GM18498 (cell line): ENCODE results near the gene LAMA5.

Source experiments
- ATAC-seq: cut with Tn5 transposase; IDR thresholded peaks from one replicate; pipeline ENCODE4 v1.9.1; 2021; ENCODE audit warnings: mild to moderate bottlenecking, moderate library complexity; ENCODE audit not compliant: unreplicated experiment

Gene LAMA5

GRCh38 chr20:62306414-62307187, 60.5 kb downstream of the LAMA5 start:
- no peak for ATAC-seq

DNA sequence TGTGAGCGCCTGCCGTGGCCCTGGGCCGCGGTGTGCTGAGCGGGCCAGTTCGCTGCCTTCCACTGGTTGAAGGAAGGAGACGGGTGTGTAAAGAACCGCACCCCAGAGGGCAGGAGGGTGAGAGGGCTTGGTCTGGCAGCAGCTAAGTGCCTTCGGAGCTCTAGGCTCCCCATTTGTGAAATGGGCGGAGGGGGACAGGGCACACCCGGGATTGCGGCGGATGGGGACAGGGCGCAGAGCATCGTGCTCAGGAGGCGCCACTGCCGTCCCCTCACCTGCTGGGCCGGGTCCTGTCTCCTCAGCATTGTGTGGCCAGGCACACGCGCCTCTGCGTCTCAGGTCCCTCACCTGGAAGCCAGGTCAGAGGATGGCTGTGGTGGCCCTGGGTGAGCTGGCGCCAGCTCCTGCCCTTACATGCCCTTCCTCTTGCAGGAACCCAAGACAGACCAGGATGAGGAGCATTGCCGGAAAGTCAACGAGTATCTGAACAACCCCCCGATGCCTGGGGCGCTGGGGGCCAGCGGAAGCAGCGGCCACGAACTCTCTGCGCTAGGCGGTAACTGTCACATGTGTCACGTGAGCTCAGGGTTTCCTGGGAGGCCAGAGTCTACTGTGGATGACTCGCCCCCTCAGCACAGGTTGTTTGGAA, 61.2 kb downstream of the LAMA5 start:
- ATAC-seq, result no peak

DNA sequence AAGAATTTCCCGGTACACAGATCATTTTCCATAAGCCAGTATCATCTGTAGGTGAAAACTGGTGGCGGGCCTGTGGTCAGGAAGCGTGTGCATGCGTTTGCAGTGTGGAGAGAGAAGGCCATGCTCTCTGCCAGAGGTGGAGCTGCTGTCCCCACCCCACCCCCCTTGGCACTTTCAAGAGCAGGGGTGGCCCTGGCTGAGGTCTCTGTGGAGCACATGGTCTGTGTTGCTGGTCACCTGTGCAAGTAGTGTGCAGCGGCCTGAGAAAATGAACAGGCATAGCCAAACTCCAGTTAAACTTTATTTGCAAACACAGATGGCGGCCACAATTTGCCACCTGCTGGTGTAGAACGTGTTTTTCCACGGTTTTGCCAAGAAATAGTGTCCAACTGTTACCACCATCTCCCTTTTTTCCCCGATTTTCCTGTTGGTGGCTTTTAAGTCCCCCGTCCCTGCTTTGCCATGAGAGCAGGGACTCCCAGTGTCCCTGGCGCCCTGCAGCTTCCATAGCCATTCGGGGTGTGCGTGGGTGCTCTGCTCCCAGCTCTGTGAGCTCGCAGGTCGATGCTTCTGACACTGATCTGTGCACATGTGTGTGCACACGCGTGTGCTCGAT, 61.9 kb downstream of the LAMA5 start:
- ATAC-seq, result no peak

GRCh38 chr20:62304331-62305148, 62.6 kb downstream of the LAMA5 start:
- no peak for ATAC-seq

DNA sequence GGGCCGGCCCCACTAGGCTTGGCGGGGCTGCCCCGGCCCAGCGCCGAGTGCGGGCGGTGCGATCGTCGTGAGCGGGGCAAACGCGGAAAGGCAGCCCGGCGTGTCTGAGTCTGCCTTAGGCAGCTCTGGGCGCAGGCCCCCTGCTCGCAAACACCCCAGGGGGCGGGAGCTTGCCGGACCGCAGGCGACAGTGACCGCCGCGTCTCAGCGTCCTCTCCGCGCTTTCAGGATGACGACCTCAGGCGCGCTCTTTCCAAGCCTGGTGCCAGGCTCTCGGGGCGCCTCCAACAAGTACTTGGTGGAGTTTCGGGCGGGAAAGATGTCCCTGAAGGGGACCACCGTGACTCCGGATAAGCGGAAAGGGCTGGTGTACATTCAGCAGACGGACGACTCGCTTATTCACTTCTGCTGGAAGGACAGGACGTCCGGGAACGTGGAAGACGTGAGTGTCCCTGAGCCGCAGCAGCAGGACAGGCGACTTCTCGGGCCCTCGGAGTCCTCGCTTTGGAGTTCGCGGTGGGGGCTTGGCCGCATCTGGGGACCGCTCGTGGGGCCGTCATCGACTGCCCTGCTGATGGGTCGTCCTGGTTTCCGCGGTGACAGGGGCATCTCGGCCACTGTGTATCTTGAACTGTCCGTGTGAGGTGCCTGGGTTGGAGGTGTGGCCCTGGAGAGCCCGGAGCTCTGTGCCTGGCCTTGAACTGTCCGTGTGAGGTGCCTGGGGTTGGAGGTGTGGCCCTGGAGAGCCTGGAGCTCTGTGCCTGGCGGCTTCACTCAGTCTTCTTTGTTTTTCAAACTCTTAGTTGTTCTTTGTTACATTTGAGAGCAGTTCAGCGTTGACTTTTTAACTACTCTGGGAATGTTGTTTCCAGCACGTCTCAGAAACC, 63.5 kb downstream of the LAMA5 start:
- peak; percentile 10 for ATAC-seq

DNA sequence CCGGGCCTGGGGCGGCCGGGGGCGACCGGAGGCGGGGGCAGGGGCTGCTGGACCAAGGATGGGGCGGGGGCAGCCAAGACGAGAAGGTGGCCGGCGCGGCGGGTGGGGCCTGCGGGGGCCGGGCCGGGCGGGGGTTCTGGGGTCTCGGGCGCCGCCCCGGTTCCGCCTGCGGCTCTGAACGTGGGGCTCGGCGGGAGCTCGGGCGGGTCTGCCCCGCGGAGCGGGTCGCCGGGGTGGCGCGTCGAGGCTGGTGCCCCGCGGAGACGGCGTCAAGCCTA, 64.1 kb downstream of the LAMA5 start:
- no peak for ATAC-seq

DNA sequence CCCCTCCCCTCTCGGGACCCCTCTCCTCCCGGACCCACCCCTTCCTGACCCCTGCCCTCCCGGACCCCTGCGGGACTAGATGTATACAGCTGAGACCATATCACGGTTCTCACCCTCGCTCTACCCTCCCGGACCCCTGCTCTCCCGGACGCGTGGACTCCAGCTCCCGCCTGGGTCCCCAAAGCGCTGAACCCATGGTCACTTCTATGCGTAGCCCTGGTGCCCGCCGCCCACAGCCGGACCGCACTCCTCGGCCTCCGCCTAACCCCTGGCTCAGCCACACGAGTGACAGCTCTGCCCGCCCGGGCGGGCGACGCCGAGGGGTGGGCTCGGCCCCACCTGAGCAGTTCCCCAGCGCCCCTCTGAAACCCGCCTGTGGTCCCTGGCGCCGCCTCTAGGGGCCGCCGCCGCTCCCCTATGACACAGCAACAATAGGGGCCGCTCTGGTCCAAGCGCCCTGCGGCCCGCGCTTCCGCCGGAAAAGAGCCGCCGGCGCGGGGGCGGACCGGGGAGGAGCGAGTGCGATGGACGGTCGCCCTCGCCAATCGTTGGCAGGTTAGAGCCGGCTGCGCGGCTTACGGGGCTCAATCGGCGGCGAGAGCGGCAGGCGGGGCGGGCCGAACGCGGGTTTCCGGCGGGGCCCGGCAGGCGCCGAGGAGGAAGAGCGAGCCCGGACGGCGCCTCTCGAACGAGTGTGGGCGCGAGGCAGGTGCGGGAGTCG, 64.6 kb downstream of the LAMA5 start, which contains the start of gene ADRM1:
TSS of gene ADRM1 (plus strand) at position 657 of the 721 bp plus-strand sequence. CDS start 572 bp downstream, outside the sequence.
- peak; percentile 87 for ATAC-seq

- ATAC-seq, result peak; percentile 35
These were observed 65.3 kb downstream of the LAMA5 start for GRCh38 chr20:62301773-62302340.

- ATAC-seq, result no peak
These were observed 65.9 kb downstream of the LAMA5 start for GRCh38 chr20:62301111-62301668.

DNA sequence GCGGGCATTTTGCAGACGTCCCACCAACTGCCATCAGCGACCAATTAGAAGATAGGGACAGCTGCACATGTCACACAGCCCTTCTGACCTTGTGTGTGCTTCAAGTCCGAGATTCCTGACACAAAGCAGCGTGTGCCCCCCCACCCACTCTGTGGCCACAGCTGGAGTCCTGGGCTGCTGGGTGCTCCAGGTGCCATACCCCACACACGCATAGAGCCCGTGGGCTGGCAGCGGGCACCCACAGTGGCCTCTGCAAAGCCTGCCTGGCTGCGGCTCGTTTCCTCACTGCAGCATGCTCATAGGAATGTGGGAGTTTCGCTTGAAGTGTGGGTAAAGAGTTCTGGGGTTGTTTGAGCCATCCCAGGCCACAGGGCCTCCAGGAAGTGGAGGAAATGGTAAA, 66.8 kb downstream of the LAMA5 start:
- ATAC-seq, result no peak

GRCh38 chr20:62299666-62300236, 67.4 kb downstream of the LAMA5 start:
- ATAC-seq, result no peak

GRCh38 chr20:62298577-62299249, 68.4 kb downstream of the LAMA5 start:
- ATAC-seq, result no peak

DNA sequence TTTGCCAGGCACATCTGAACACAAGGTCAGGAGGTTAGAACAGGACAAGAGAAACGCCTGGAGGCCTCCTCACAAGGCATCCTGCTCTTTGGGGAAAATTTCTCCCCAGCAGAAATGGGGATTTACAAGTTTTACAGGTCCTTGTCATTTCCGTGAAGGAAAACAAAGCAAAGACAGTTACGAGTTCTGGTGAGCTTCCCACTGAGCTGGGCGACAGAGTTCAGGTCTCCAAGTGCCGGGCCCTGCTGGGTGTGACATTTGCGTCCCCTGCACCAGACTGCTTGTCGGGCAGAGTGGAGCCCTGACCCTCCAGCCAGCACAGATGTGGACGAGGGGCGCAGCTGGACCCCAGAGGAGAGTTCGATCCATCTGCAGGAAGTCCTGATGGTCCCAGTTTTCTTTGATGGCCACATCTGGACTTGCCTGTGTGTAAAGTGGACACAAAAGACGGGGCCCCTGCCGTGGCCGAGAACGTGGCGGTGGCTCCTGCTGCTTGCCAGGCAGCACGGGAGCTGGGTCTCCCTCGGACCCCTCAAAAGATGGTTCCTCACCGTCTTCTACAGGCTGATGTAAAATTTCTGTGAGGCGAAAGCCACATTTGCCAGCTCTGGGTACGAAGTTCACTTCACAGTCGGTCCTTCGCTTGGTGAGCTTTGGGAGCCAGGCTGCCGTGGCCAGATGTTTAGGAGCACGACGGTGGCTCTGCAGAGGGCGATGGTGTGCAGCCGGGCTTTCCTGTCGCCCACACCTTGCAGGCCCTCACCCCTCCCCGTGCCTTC, 69.5 kb downstream of the LAMA5 start:
- ATAC-seq, result no peak

DNA sequence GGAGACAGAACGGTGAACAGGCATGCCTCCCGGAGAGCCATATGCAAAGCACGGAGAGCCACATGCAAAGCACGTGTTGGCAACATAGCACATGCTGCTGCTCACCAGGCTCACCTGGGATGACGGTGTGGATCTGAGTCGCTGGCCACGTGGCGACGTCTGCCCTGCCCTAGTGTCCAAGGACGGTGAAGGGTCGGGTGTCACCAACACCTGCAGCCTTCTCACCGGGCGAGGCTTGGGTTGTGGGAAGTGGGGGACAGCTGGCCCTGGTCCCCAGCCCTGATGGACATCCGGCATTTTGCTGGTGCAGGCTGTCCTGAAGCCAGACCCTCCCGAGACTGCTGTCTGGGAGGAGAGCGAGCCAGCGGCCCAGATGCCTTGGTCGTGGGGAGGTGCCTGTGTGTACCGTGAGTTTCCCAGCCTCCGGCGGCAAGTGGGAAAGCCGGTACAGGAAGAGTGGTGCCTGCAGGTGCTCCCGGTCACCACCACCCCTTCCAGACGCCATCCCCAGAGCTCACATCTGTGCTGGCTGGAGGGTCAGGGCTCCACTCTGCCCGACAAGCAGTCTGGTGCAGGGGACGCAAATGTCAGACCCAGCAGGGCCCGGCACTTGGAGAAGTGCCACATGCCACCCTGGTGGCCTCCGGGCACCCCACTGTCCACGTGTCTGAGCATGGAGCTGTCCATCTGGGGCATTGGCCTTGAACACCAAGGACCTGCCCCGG, 70.2 kb downstream of the LAMA5 start:
- no peak for ATAC-seq

GRCh38 chr20:62294516-62294915, 72.6 kb downstream of the LAMA5 start:
- ATAC-seq, result no peak

DNA sequence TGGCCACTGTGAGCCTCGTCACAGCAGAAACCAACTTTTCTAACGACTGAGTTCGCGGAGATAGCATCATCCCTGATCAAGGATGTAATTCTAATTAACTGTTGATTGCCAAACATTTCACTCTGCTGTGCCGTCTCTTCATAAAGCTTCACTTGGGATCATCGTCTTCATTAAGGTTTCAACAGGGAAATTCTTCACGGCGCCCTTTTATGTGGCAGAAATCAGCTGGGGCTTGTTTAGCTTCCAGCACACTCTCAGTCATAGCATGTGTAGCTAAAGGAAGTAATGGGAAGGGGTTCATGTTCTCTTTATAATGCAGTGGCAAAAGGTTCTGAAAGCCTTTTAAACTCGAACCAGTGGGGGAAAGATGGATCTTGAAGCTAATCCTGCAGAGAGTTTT, 73.2 kb downstream of the LAMA5 start:
- ATAC-seq, result no peak
